Fibroblast of skin of right quadriceps (primary cell): Measurements from ENCODE around the gene IL23A.
"Not testable (repeated sequence)": the region's sequence is repeated elsewhere in the genome, so short reads cannot be mapped to it uniquely, and the experiment has no call there.

Source experiments
- DNase-seq: peaks from one replicate; pipeline ENCODE4 v3.0.0-alpha.2; 2013

Gene IL23A

GRCh38 chr12:56326533-56326932 is 12.2 kb upstream of the IL23A start:
- DNase-seq: no peak

- no peak for DNase-seq
Measured at GRCh38 chr12:56330936-56331490, 7.7 kb upstream of the IL23A start.

- DNase-seq: no peak
Measured at GRCh38 chr12:56332512-56333196, 6.0 kb upstream of the IL23A start.

- DNase-seq: no peak
Measured at GRCh38 chr12:56333197-56333678, 5.4 kb upstream of the IL23A start.

DNA sequence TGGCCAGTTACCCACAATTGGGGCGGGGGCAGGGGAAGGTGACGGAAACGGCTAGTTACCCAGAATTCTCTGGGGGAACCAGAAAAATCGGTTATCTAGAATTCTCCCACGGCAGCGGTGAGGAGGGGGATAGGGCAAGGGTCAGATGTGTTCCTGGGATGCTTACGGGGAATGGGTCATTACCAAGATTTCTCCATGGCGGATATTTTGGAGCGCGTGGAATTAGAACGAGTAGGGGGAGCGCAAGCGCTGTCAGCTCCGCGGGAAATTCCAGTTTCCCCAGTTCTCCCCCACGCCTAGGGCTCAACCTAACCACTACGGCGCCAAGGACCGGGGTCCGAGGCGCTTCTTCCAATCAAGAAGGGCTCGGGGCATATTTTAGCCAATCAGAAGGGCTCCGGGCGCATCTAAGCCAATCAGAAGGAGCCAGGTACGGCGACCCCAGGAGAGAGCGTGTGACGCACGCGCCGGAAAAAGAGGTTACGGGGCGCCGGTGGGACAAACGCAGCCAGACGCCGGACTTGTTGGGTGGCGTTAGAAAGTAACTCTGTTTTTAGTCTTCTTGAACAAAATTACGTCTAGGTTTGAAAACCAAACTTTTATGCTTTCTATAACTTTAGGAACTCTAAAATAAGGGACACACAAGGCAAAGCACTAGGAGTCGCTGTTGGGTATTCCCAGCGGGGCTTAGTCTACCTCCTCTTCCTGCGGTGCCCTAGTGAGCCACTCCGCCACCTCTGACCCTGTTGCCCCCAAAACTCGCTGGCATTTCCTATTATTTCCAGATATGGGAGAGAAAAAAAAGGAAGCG is 4.8 kb upstream of the IL23A start, which contains the start of gene PAN2:
Gene PAN2 (minus strand): TSS at position 322 of the 811 bp plus-strand sequence. CDS start 906 bp downstream, outside the sequence.
- DNase-seq: peak; percentile 99

- DNase-seq: no peak
Measured at GRCh38 chr12:56334490-56334793, 4.2 kb upstream of the IL23A start.

GRCh38 chr12:56335527-56335926 is 3.2 kb upstream of the IL23A start:
- not testable (repeated sequence) for DNase-seq

GRCh38 chr12:56336361-56337167 is 2.1 kb upstream of the IL23A start:
- DNase-seq: no peak

- DNase-seq: no peak
Measured at GRCh38 chr12:56337753-56338251, 882 bp upstream of the IL23A start.

GRCh38 chr12:56339158-56339422 is 406 bp downstream of the IL23A start:
- no peak for DNase-seq

DNA sequence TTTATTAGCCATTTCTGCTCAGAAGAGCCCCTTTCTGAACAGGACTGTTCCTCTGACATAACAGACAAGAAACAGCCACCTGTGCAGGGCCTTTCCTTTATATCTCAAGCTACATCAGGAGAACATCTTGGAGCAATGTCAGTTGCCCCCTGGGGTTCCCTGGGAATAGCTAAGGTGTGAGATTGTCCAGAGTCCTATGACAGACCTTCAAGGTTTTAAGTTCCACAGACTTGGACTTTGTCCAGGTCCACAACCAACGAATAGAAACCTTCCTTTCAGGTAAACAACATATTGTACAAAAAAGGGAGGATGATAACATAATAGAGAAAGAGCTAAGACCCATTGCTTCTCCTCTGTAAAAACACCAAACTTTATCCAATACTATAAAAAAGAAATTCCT is 2.9 kb downstream of the IL23A start:
- no peak for DNase-seq

DNA sequence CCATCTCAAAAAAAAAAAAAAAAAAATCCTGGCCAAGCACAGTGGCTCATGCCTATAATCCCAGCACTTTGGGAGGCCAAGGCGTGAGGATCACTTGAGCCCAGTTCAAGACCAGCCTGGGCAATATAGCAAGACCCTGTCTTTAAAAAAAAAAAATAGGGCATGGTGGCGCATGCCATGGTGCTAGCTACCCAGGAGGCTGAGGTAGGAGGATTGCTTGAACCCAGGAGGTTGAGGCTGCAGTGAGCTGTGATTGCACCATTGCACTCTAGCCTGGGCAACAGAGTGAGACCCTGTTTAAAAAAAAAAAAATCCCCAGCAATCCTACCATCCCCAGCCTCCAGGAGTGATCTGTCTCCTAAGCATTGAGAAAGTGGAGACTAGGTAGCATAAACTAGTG is 3.6 kb downstream of the IL23A start:
- not testable (repeated sequence) for DNase-seq

DNA sequence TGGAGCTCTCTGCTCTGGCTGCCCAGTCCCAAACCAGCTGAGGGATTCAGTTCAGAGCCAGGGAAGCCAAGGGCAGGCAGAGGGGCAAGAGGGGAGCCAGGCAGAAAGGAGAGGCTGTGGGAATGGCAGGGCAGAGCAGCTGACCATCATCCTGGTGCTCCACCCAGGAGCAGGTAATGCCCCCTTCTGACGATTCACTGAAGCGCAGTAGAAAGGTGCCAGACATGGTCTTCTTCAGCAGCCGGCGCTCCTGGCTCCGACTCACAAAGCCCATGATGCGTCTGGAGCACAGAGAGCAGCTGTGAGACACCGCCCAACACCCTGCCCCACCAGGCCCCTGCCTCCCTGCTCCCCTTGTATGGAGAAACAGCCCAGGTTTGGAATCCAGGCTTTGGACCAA is 8.0 kb downstream of the IL23A start:
- DNase-seq: no peak

GRCh38 chr12:56347255-56347654 is 8.6 kb downstream of the IL23A start:
- DNase-seq: not testable (repeated sequence)

DNA sequence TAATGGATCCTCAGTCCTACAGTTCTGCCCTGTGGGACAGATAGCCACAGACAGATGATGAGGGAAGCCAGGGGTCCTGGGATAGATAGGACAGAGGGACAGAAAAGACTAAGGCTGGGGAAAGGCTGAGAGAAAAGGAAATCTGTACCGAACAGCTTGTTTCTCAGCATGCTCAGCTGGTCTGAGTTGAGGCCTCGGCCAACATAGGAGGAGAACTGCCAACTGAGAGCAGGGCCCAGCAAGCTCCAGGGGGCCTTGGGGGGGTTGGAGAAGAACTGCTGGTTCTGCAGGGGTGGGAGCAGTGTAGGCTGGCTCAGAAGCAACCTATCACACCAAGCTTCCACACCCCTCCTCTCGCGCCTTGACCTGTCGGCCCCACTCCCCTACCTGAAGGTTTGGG is 10.1 kb downstream of the IL23A start:
- no peak for DNase-seq

DNA sequence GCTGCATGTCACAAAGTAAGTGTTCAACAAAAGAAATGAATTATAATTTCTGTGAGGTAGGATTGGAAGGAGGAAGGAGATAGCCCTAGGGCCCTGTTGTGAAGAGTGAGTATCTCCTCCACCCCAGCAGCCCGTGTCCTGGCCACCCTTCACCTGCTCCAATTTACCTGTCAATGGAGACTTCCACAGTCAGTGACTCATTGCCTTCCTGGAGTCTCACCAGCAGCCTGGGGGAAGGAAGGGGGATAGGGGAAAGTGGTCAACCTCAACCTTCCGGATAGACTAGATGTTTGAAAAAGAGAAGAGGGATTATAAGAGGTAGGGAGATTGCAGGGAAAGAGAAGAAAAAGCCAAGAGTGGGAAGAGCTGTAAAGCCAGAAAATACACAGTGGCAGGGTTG is 12.0 kb downstream of the IL23A start:
- no peak for DNase-seq

DNA sequence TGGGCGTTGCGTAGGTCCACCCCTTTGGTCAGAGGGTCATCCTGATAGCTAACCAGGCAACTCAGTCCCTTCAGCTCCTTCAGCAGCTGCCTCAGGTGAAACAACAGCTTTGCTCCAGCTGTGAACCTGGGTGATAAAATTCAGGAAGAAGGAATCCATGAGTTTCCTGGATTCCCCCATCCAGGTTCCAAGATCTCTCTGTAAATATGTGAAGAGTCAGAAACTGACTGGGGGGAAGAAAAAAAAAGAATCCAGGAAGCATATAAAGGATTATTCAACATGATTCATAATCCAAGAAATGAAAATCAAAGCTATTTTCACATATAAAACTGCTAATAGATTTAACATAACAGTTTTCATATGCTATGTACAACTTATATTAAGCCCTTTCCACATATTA is 12.6 kb downstream of the IL23A start:
- DNase-seq: no peak

DNA sequence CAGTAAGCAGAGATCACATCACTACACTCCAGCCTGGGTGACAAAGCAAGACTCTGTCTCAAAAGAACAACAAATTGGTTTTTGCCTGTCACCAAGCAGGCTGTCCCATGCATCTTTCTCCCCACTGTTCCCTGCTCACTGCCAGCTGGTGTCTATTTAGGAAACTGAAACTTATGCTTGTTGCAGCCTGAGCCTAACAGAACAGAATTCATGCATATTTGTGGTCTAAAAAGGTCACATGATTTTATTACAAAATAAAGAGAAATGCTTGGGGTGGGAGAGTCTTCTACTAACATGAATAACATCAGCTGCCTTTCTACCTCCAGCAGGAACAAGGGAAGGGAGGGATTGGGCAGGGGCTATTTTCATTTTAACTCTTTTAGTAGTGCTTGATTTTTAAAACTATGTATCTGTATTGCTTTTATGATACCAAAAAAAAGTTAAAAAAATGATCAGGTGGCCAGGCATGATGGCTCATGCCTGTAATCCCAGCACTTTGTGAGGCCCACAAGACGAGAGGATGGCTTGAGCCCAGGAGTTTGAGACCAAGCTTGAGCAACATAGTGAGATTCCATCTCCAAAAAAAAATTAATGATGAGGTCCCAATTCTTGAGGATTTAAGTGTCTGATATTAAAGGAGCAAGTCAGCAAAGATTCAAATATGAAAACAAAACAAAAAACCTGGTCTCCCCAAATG is 20.3 kb downstream of the IL23A start:
- DNase-seq: peak; percentile 84

DNA sequence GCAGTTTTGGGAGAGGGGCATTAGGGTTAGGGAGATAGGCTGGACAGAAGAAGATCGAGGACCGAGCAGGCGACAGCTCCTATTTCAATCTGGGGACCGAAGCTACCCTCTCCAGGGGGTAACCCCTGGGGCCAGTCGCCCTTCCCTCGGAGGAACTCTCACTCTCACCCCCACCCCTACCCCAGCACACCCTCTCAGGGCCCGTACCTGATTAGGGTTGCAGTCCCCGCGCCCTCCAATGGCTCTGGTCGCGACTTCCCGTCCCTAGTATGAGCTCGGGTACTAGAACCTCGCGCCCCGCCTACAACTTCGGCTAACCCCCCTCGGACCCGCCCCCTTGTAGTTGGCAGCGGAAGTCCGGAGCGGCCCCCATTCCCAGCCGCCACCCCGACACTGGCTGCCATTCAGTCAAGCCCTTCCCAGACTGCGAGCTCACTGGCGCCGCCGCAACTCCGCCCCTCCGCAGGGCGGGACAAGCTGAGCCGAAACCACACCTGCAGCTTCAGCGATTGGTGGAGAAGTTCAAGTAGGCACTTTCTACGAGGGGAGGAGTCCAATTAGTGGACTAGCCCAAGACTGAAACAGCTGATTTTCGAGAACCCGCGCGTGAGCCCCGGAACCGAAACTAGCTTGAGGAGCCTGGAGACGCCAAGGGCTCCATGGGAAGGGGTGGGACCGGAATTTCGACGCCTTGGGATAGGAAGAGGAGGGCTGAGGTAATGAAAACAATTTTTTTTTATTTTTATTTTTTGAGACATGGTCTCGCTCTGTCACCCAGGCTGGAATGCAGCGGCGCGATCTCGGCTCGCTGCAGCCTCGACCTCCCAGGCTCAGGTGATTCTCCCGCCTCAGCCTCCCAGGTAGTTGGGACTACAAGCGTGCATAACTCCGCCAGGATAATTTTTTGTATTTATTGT is 21.4 kb downstream of the IL23A start, which contains the start of gene STAT2:
Gene STAT2 (minus strand): TSS at position 257 of the 917 bp plus-strand sequence. CDS start 3,536 bp downstream, outside the sequence.
- peak; percentile 100 for DNase-seq

GRCh38 chr12:56361487-56362129 is 22.9 kb downstream of the IL23A start:
- DNase-seq: no peak
